GM19372 (cell line): Measurements from ENCODE around the gene IREB2.
"Not testable (repeated sequence)": the region's sequence is repeated elsewhere in the genome, so short reads cannot be mapped to it uniquely, and the experiment has no call there.

Experiments
- ATAC-seq: cut with Tn5 transposase; IDR thresholded peaks from one replicate; pipeline ENCODE4 v1.9.1; 2021; ENCODE audit warnings: mild to moderate bottlenecking, low read depth, moderate library complexity; ENCODE audit not compliant: unreplicated experiment

IREB2 gene, protein sequence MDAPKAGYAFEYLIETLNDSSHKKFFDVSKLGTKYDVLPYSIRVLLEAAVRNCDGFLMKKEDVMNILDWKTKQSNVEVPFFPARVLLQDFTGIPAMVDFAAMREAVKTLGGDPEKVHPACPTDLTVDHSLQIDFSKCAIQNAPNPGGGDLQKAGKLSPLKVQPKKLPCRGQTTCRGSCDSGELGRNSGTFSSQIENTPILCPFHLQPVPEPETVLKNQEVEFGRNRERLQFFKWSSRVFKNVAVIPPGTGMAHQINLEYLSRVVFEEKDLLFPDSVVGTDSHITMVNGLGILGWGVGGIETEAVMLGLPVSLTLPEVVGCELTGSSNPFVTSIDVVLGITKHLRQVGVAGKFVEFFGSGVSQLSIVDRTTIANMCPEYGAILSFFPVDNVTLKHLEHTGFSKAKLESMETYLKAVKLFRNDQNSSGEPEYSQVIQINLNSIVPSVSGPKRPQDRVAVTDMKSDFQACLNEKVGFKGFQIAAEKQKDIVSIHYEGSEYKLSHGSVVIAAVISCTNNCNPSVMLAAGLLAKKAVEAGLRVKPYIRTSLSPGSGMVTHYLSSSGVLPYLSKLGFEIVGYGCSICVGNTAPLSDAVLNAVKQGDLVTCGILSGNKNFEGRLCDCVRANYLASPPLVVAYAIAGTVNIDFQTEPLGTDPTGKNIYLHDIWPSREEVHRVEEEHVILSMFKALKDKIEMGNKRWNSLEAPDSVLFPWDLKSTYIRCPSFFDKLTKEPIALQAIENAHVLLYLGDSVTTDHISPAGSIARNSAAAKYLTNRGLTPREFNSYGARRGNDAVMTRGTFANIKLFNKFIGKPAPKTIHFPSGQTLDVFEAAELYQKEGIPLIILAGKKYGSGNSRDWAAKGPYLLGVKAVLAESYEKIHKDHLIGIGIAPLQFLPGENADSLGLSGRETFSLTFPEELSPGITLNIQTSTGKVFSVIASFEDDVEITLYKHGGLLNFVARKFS

DNA sequence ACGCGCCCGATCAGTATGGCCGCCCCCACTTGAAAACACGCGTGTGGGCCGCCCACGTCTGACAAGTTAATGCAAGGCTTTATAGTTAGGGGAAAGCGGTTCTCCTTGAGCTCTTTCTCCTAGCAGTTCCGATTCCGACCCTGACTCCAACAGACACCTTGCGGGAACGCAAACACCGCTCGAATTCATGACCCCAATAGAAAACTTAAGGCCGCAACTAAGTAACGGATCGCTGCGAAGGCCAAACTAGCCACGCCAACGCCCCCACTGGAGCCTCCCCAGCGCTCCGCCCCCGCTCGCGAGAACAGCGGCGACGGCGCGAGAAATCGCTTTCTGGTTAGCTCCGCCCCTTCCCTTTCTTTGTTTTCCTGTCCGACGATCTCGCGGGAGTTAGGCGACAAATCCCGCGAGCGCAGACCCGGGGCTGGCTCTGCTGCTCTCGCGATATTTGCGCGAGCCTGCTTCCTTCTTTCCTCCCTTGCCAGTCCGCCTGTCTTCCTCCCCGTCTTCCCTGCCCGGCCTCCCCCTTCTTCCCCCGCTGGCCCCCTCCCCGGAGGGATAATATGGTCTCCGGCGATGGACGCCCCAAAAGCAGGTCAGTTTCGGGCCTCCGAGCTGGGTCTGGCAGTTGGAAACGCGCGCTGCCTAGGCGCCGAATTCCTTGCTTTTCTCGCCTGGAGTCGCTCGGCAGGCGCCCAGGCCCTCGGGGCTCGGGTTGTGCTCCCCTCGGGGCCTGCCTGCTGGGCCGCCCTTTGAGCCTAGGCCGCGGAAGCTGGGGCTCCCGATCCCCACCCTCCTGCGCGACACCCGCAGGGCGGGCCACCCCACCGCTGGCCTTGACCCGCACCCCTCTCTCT is at the start of gene IREB2:
IREB2 (plus strand) TSS at position 455 of the 857 bp plus-strand sequence; CDS start at position 577, 122 bp downstream.
- ATAC-seq, result peak; percentile 84

DNA sequence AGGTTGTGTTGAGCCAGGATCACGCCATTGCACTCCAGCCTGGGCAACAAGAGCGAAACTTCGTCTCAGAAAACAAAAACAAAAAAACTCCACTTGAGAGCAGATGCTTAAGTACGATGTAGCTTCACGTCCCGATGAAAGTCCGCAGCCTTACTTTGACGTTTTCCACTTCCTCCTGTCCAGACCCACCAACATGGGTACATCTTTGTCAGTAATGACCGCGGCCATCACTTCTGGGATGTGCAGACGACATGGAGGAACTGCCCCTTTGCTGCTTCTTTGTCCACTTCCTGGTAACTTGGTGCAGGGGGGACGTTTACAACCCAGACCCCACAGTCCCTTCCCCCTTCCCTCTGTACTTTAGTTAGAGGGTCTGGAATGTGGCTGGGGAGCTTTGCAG is 49.2 kb upstream of the IREB2 start:
- ATAC-seq, result no peak

DNA sequence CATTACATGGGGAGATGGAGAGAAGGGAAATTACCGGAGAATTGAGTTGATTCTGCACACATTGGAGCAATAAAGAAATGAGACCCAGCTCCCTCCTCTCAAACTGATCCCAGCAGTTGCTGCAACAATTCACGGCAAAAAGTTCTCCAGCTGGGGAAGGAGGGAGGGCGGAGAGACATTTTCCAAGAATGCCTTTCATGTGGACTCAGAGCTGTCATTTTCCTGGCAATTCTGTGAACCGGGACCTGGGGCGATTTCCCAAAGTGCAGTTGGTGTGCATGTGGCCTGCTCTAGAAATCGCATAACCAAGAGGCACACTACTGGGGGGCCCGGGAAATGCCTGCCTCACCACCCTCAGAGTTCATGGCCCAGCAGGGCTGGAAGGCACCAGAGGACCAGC is 48.7 kb upstream of the IREB2 start:
- no peak for ATAC-seq

DNA sequence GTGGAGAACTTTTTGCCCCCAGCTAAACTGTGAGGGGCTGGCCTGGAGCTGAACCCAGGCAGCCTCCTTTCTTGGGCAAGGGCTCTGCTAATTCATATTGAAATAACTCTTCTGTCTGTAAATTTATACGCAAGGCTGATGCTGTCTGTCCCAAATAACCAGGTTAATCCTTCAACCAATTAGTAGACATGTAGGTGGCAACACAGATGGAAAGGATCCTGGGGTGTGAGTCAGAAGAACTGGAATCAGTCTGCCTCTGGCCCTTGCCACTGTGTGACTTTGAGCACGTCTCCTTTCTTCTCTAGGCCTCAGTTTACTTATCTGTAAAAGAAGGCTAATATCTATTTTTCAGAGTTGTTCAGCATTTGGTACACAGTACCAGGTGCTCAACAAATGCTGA is 48.3 kb upstream of the IREB2 start:
- ATAC-seq, result no peak

GRCh38 chr15:78390242-78390641 is 47.8 kb upstream of the IREB2 start:
- no peak for ATAC-seq

DNA sequence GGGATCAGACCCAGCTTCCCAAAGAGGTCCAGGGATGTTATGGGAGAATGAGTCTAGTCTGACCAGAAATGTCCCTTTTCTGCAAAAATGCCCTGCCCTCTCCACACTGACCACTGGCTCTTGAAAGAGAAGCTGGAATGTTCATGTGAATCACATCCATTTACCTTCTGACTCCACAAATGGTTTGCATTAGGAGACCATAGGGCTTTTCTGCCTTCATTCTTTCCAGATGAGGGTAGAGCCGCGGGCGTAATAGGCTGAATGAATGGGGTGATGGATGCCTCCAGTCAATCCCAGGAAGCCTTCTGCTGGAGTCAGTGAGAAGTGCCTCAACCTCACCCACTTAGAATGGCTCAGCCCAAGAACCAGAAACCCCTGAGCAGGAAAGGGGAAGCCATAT is 47.2 kb upstream of the IREB2 start:
- ATAC-seq, result no peak

DNA sequence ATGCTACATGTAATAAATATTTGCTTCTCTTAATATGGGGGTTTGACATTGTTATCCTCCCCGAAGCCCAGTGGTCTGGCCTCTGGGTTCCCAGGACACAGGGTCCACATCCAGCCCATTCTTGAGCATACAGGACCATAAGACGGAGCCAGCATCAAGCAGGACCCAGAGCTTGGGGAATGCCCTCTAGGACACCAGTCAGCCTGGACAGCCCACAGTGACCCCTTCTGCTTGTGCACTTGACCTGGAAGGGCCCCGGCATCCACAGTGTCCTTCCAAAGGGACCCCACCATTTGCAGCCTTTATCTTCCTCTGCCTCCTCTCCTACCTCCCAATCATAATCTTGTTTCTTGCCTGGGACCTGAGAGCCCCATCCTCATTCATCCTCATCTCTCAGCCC is 46.2 kb upstream of the IREB2 start:
- ATAC-seq, result no peak

DNA sequence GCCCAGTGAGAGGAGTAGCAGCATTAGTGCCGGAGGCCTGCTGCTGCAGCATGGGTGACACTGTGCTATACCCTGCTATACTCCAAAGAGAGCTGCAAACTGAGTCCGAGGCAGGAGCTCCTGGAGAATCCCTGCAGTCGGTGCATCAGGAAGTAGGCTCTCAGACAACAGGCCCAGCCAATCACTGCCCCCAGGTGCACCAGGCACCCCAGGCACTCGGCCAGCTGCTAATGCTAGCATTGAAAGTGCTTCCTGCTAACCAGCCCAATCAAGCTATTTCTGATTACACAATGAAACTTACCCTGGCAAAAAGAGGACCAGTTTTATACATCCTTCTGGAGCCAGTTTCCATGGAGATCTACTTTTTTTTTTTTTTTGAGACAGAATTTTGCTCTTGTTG is 45.6 kb upstream of the IREB2 start:
- no peak for ATAC-seq

- ATAC-seq, result no peak
These were observed 44.9 kb upstream of the IREB2 start for GRCh38 chr15:78393137-78393536.

- ATAC-seq, result no peak
These were observed 44.0 kb upstream of the IREB2 start for GRCh38 chr15:78394026-78394425.

GRCh38 chr15:78394981-78395616 is 42.9 kb upstream of the IREB2 start:
- ATAC-seq, result no peak

- ATAC-seq, result no peak
These were observed 41.7 kb upstream of the IREB2 start for GRCh38 chr15:78396186-78396814.

DNA sequence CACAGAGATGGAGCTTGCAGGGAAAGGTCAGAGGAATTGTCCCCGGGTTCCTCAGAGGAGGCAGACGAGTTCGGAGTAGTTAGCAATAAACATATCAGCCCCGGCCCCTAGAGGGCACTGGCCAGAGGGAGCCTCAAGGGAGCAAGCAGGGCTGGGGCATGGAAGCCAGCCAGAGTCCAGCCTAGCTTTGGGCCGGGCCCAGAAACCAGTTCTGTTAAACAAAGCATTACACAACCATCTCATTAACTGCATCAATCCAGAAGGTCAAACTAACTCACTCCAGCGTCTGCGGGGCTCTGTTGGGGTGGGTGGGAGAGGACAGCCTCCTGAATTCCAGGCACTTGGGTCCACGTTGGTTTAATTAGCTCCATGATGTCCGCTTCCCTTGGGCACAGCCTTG is 41.0 kb upstream of the IREB2 start:
- no peak for ATAC-seq

GRCh38 chr15:78397382-78397781 is 40.6 kb upstream of the IREB2 start:
- no peak for ATAC-seq

DNA sequence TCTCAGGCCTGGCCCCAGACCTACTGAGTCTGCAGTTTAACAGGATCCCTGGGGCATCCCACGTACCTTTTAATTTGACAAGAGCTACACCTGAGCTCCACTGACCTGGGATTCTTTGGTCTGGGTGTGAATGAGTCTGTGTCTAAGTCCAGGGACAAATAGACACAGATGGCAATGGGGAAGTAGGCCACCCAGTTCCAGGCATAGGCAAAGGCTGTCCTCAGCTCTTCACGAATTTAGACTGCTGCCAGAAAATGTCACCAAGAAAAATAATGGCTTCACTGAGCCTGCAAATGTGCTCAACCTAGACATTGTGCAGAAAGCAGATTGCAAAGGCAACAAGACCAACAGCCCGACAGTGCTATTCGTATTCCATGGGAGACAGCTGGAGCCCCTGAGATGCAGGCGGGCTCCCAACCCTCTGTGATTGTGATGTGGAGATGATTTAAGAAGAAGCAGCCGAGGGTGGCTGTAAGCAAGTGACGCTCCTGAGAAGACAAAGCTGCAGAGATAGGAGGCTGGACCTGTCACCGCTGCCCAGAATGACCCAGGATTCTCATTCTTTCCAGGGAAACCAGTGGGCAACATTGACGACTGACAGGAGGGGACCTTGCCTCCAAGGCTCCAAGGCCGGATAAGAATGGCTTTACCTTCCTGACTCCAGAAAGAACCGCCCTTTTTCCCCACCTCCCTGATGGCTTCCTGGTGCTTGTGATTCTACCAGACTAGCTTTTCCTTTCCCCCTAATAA is 39.8 kb upstream of the IREB2 start:
- ATAC-seq, result no peak

DNA sequence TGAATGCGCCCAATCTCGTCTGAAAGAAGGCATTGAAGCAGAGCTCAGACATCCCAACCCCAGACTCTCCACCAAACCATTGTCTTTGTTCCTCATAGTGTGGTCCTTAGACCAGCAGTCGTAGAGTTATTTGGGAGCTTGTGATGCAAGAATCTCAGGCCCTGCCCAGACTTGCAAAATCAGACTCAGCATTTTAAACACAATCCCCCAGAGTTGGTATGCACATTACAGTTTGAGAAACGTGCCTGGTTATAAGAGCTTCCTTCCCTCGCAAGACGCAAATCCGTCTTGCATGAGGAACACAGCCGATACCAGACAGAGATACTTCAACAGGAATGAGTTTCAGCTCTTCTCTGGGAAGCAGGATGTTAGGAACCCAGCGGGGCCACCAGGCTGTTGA is 38.9 kb upstream of the IREB2 start:
- no peak for ATAC-seq

DNA sequence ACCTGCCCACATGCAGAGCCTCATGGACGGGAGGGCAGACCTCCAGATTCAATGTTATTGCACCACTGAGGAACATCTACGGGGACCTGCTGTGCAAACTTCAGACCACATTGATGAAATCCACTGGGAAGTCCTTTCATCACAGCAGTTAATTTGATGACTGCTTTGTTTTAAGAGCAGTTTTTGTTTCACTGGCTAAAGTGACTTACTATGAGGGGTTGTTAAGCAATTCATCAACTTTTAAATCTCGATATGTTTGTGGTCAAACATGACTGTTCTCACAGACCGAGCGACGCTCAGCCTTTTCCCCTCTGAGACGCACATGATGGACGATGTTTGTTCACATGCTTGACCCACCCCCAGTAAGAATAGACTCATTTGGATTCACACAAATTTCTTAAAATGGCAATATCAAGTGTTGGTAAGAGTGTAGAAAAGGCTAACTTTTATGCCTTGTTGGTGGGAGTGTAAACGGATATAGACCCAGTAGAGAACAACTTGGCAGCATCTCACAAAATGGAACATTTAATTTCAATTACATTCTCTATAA is 35.9 kb upstream of the IREB2 start:
- no peak for ATAC-seq

DNA sequence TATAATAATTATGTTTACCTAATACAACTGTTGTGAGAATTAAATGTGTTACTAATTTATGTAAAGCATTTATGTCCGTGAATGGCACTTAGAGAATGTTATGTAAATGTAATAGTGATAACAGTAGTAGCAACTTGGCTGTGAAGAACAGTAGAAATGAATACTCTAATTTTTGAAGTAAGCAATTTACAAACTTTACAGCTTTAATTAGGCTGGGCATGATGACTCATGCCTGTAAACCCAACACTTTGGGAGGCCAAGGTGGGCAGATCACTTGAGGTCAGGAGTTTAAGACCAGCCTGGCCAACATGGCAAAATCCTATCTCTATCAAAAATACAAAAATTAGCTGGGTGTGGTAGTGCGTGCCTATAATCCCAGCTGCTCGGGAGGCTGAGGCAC is 33.9 kb upstream of the IREB2 start:
- ATAC-seq, result no peak

GRCh38 chr15:78404796-78405195 is 33.2 kb upstream of the IREB2 start:
- ATAC-seq, result not testable (repeated sequence)
